ENCODE measurements around the gene OR5K3.
"Not testable (repeated sequence)": the region's sequence is repeated elsewhere in the genome, so short reads cannot be mapped to it uniquely, and the experiment has no call there.

Gene OR5K3

GRCh38 chr3:98376631-98377030 is 13.8 kb upstream of the OR5K3 start:
- TF ChIP-seq POLR2AphosphoS5 (IDR thresholded peaks at IDR 0.05; ENCODE audit: low read depth) = no peak
- TF ChIP-seq SPI1 (IDR thresholded peaks at IDR 0.05; ENCODE audit: borderline replicate concordance, low read depth) = no peak
- no peak for TF ChIP-seq CTCF (IDR thresholded peaks at IDR 0.05; ENCODE audit: insufficient read depth, low read length)
- TF ChIP-seq, protein P1, sequence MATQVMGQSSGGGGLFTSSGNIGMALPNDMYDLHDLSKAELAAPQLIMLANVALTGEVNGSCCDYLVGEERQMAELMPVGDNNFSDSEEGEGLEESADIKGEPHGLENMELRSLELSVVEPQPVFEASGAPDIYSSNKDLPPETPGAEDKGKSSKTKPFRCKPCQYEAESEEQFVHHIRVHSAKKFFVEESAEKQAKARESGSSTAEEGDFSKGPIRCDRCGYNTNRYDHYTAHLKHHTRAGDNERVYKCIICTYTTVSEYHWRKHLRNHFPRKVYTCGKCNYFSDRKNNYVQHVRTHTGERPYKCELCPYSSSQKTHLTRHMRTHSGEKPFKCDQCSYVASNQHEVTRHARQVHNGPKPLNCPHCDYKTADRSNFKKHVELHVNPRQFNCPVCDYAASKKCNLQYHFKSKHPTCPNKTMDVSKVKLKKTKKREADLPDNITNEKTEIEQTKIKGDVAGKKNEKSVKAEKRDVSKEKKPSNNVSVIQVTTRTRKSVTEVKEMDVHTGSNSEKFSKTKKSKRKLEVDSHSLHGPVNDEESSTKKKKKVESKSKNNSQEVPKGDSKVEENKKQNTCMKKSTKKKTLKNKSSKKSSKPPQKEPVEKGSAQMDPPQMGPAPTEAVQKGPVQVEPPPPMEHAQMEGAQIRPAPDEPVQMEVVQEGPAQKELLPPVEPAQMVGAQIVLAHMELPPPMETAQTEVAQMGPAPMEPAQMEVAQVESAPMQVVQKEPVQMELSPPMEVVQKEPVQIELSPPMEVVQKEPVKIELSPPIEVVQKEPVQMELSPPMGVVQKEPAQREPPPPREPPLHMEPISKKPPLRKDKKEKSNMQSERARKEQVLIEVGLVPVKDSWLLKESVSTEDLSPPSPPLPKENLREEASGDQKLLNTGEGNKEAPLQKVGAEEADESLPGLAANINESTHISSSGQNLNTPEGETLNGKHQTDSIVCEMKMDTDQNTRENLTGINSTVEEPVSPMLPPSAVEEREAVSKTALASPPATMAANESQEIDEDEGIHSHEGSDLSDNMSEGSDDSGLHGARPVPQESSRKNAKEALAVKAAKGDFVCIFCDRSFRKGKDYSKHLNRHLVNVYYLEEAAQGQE (IDR thresholded peaks at IDR 0.05; ENCODE audit: insufficient replicate concordance, low read depth) = no peak
- no peak for TF ChIP-seq GABPA (IDR thresholded peaks at IDR 0.05; ENCODE audit: low read depth)
- H3K4me3 ChIP-seq (replicated peaks; ENCODE audit: insufficient read depth, low read length) = no peak overlapping the region

DNA sequence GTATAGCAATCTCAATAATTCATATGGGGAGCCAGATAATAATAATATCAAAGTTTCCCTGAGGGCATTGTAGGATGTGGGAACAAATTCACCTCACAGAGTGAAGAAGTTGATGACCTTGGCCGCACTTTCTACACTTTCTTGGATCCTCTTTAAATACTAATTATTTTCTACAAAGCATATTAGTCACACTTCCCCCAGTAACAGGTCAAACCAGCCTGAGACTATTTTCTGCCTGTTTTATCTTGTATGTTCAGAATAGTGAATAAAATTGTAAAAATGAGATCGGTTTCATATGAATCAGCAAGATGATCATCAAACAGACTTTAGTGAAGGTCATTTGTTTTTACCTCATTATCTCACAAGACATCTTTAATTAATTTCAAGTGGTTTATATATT is 2.3 kb upstream of the OR5K3 start:
- no peak overlapping the region for H3K27ac ChIP-seq (replicated peaks)
- TF ChIP-seq, protein P1 (IDR thresholded peaks at IDR 0.05; ENCODE audit: insufficient replicate concordance, low read depth) = no peak
- TF ChIP-seq POLR2AphosphoS5 (IDR thresholded peaks at IDR 0.05; ENCODE audit: low read depth) (no peak), CTCF (IDR thresholded peaks at IDR 0.05; ENCODE audit: insufficient read depth, low read length) (no peak), GABPA (IDR thresholded peaks at IDR 0.05; ENCODE audit: low read depth) (no peak), SPI1 (IDR thresholded peaks at IDR 0.05; ENCODE audit: borderline replicate concordance, low read depth) (no peak)
- H3K27me3 ChIP-seq (ENCODE audit: insufficient read depth, poor library complexity, severe bottlenecking) = peaks cover 2% of the 10 kb centered on the region
- DNase-seq (ENCODE audit: low read depth in 1 of 2, low spot score in 1 of 2) = no peak
- no peak overlapping the region for H3K4me3 ChIP-seq (replicated peaks; ENCODE audit: insufficient read depth, low read length)

More at GRCh38 chr3:98376631-98377030, 13.8 kb upstream of the OR5K3 start:
- no peak for DNase-seq (ENCODE audit: low read depth in 1 of 2, low spot score in 1 of 2)
- Histone ChIP-seq H3K27ac (replicated peaks) (no peak overlapping the region), H3K27me3 (ENCODE audit: insufficient read depth, poor library complexity, severe bottlenecking) (no peaks in the 10 kb centered on the region)

DNA sequence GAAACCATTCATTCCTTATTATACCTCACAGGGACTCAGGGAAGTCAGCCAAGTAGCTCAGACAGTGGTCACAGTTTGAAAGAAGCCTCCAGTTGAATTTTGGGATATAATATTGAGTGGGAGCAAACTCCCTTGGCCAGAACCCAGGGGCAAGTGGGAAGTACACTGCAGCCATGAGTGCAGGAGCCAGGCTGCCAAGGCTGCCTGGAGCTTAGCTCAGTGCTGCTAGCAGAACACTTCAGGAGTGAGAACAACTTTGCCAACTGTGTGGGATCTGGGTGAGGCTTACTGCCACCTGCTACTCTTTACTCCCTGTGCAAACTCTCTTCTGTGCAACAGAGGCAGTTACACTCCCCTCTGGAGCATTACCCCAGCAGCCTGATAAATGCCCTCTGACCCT is 4.6 kb downstream of the OR5K3 start:
- H3K27ac ChIP-seq (replicated peaks) = no peak overlapping the region
- TF ChIP-seq CTCF (IDR thresholded peaks at IDR 0.05; ENCODE audit: insufficient read depth, low read length) (no peak), SPI1 (IDR thresholded peaks at IDR 0.05; ENCODE audit: borderline replicate concordance, low read depth) (no peak), POLR2AphosphoS5 (IDR thresholded peaks at IDR 0.05; ENCODE audit: low read depth) (no peak), GABPA (IDR thresholded peaks at IDR 0.05; ENCODE audit: low read depth) (no peak)
- TF ChIP-seq, protein P1 (IDR thresholded peaks at IDR 0.05; ENCODE audit: insufficient replicate concordance, low read depth) = no peak
- no peak overlapping the region for H3K4me3 ChIP-seq (replicated peaks; ENCODE audit: insufficient read depth, low read length)
- no peak for DNase-seq (ENCODE audit: low read depth in 1 of 2, low spot score in 1 of 2)
- no peaks in the 10 kb centered on the region for H3K27me3 ChIP-seq (ENCODE audit: insufficient read depth, poor library complexity, severe bottlenecking)

DNA sequence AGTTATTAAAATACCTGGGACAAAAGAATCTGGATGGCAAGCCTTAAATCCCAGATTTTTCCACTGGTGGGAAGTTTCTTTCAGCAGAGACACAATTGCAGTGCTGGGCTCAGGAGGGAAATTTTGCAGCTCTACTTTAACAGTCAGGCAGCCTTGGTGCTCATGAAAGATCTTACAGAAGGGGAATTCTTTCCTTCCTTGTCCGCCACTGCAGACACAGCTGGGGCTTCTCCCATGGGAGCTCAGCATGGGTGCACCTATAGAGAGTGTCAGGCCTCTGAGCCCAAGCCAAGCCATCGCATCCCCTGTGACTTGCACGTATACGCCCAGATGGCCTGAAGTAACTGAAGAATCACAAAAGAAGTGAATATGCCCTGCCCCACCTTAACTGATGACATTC is 6.0 kb downstream of the OR5K3 start:
- H3K4me3 ChIP-seq (replicated peaks; ENCODE audit: insufficient read depth, low read length); H3K27me3 ChIP-seq (ENCODE audit: insufficient read depth, poor library complexity, severe bottlenecking); DNase-seq (ENCODE audit: low read depth in 1 of 2, low spot score in 1 of 2); H3K27ac ChIP-seq (replicated peaks): not testable (repeated sequence)

Data from HL-60 (cell line).